Cardiac septum (tissue), 1 donor: ENCODE data around the gene VTA1. TPM values are rescaled to one million over a fixed set of nuclear protein-coding genes. Genes with fewer than 3 reads are reported as not detected.
"Not testable (repeated sequence)": the region's sequence is repeated elsewhere in the genome, so short reads cannot be mapped to it uniquely, and the experiment has no call there.

Experiments used
- DNase-seq: peaks from one replicate; pipeline ENCODE4 v3.0.0-alpha.2; 2020; ENCODE audit warnings: low spot score
- intact Hi-C: fragments of 100-400 bp; cut with DNase I; formaldehyde crosslinking; loops from one replicate; pipeline ENCODE4 v1.14.0; 2022
- long read RNA-seq: library from polyadenylated mRNA; unstranded; transcript quantifications from one replicate; pipeline ENCODE4 v2.0.0, GENCODE V29; 2021
- total RNA-seq: library from RNA; stranded (reverse); fragmentation: NEBNext Ultra II Directional; extraction: Animal tissue kit (Norgen Biotek cat#: 25700); gene quantifications from one replicate; pipeline ENCODE4 v1.2.1, GENCODE V29; 2021
- donor health status: DM: no; HTN: no; CAD: no.

Gene VTA1
- total RNA-seq: 34.1 TPM
- long read RNA-seq, full-length matches to known transcripts: 69 of 79 reads
- long read RNA-seq, partial matches to known transcripts: 7 of 79 reads
- long read RNA-seq, other reads (novel, unspliced or antisense): 3 of 79 reads

GRCh38 chr6:142146828-142147662, at the start of gene VTA1, which contains the start of gene NMBR:
Gene VTA1 (plus strand): TSS chr6:142147263. CDS start chr6:142147288, 25 bp downstream.
Gene NMBR (minus strand): TSS chr6:142147122. CDS start chr6:142088658, 58,464 bp downstream.
- peak; percentile 99 for DNase-seq
- intact Hi-C loops: loop anchor here (5.0 kb wide), 2 partner anchors 60 to 240 kb away; no protein-coding TSS in a partner anchor

- DNase-seq, intact Hi-C loops: not testable (repeated sequence)
These were observed 42.2 kb upstream of the VTA1 start for GRCh38 chr6:142104820-142105219.

- not testable (repeated sequence) for DNase-seq
- intact Hi-C loops: loop anchor here (5.0 kb wide), 1 partner anchor 434 kb away; no protein-coding TSS in a partner anchor
These were observed 36.2 kb upstream of the VTA1 start for GRCh38 chr6:142110820-142111219.

- no peak for DNase-seq
- intact Hi-C loops: loop anchor here (5.0 kb wide), 1 partner anchor 435 kb away; no protein-coding TSS in a partner anchor
These were observed 34.5 kb upstream of the VTA1 start for GRCh38 chr6:142112451-142113061.

DNA sequence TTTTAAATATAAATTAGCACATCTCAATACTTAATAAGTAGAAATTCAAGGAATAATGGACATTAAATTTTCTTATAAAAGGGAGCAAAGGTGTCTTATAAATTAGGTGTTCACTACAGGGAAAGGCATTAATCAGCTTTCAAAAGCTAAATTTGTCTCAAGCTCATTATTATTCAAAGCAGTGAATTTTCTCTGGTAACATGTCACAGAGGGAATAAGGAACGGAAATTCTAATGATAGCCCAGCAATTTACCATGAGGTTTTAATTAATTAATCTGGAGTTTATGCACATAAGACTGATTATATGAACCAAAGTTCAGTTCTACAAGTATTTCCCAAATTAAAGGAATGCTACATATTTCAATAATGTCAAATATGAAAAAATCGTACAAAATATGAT, 29.7 kb upstream of the VTA1 start:
- intact Hi-C loops: no loop called here
- no peak for DNase-seq

DNA sequence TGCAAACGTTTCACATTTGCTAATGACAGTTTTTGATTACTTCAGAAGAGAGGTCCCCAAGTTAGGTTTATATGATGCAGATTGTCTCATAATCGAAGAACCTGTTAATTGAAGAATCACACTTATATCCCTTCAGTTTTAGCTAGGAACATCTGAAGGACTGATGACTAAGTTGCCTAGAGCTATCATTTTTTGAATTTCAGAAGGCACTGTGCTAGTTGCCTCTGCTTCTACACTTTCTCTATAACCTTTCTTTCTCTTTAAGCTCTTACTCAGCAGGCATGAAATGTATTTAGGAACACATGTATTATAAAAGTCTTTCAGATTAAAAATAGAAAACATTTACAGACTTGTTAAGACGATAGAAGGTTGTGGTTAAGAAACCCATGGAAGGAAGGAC, 28.7 kb upstream of the VTA1 start:
- intact Hi-C loops: no loop called here
- DNase-seq: no peak

DNA sequence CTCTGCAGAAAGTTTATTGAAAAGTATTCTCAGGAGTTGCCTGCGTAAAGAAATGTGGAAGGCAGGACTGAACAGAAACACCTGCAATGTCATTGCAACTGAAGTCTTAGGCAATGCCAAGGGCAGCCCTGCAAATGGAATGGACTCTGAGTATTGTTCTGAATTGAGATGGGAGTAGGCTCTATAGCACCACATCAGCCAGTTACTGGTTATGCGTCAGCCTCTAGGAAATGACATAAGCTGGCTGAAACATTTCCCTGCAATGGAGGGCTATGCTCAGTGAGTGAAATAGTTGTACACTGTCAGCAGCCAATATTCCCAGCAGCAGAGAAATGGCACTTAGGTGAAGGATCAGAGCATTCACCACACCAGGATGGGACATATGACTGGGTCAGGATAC, 28.1 kb upstream of the VTA1 start:
- intact Hi-C loops: no loop called here
- DNase-seq: no peak

GRCh38 chr6:142121342-142121741, 25.7 kb upstream of the VTA1 start:
- intact Hi-C loops: no loop called here
- no peak for DNase-seq

DNA sequence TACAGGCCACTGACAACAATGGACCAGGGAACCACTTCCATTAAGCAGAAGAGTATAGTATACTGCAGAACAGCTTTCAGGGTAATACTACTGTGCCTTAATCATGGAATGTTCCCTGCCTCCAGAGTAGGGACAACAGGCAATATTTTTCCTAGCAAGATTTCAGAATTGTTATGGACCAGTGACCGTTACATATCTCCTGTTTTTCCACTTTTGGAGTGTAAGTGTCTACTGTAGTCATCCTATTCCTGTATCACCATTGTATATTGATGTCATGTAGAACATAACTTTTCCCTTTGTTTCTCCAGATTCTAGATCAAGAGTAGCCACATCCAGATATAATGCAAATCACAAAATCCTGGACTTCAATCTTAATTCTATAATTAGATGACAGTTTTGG, 16.2 kb upstream of the VTA1 start:
- DNase-seq: no peak
- intact Hi-C loops: no loop called here

DNA sequence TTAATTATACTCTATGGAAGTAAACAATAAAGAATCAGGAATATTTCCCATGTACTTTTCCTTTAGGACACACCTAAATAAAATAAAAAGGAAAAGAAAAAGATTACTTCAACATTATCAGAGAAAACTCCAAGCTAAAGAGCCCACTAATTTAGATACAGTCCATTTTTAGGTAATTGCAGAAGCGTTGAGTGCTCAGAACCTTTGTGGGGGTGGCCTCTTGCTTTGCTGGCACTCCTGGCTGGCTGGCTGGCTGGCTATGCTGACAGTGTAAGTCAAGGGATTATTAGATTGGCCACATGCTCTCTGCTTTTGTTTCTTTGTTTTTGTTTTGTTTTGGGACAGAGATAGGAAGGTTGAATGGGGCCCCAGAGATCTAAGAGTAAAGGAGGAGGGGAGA, 14.4 kb upstream of the VTA1 start, which contains the start of gene GJE1:
Gene GJE1, plus strand, starts transcription at position 301 of the 400 bp plus-strand sequence. CDS start 234 bp downstream, outside the sequence.
- DNase-seq: no peak
- intact Hi-C loops: no loop called here

GRCh38 chr6:142138876-142139275, 8.2 kb upstream of the VTA1 start:
- intact Hi-C loops: no loop called here

DNA sequence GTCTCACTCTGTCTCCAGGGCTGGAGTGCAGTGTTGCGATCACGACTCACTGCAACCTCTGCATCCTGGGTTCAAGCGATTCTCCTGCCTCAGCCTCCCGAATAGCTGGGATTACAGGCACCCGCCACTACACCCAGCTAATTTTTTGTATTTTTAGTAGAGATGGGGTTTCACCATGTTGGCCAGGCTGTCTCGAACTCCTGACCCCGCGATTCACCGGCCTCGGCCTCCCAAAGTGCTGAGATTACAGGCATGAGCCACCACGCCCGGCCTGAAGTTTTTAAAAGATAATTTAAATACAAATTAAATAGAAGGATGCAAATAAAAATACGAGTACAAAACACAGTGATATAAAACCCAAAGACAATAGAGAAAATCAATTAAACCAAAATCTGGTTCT, 5.5 kb upstream of the VTA1 start:
- intact Hi-C loops, DNase-seq: not testable (repeated sequence)

More at GRCh38 chr6:142138876-142139275, 8.2 kb upstream of the VTA1 start:
- DNase-seq: no peak

DNA sequence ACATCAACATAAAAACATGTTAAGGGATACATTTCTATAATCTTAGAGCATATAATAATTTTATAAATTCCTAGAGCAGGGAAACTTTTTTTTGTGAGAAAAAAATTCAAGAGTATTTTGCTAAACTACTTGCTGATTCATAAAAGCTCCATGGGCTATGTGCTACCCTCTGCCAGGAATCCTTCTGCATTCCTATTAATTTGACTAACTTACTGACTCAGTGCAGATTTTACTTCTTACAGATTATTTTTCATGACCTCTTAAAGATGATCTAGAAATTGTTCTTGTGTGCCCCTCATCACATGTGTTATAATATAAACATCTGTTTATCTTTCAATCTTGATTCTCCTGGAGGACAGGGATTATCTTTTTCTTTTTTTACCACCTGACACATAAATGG, 5.7 kb downstream of the VTA1 start:
- intact Hi-C loops: no loop called here
- no peak for DNase-seq

- intact Hi-C loops: no loop called here
- DNase-seq: no peak
These were observed 6.1 kb downstream of the VTA1 start for GRCh38 chr6:142153196-142153595.

GRCh38 chr6:142154336-142154735, 7.3 kb downstream of the VTA1 start:
- intact Hi-C loops: no loop called here
- no peak for DNase-seq

- intact Hi-C loops: no loop called here
- no peak for DNase-seq
These were observed 8.0 kb downstream of the VTA1 start for GRCh38 chr6:142155091-142155490.

GRCh38 chr6:142155895-142156757, 9.1 kb downstream of the VTA1 start:
- intact Hi-C loops: no loop called here

GRCh38 chr6:142156758-142157068, 9.7 kb downstream of the VTA1 start:
- intact Hi-C loops, DNase-seq: not testable (repeated sequence)

More at GRCh38 chr6:142155895-142156757, 9.1 kb downstream of the VTA1 start:
- DNase-seq: no peak

GRCh38 chr6:142162780-142163179, 15.7 kb downstream of the VTA1 start:
- DNase-seq: no peak
- intact Hi-C loops: no loop called here

- intact Hi-C loops: no loop called here
- DNase-seq: no peak
These were observed 18.2 kb downstream of the VTA1 start for GRCh38 chr6:142165227-142165626.
